GM18907 (cell line): Measurements from ENCODE around the gene CCDC192.
"Not testable (repeated sequence)": the region's sequence is repeated elsewhere in the genome, so short reads cannot be mapped to it uniquely, and the experiment has no call there.

Experiments used
- ATAC-seq: cut with Tn5 transposase; IDR thresholded peaks from one replicate; pipeline ENCODE4 v1.9.1; 2021; ENCODE audit warnings: mild to moderate bottlenecking, moderate library complexity; ENCODE audit not compliant: unreplicated experiment

The CCDC192 gene, protein sequence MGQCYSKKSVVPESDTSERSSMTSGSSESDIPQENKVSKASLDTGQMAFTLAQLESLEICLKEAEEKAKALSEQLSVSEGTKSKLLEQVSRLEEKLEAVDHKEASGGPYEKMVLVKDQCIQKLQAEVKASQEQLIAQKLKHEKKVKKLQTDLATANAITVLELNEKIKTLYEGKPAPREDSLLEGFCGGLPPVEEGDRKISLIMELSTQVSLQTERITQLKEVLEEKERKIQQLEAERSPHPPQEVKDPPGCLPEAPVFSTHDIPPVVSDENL

DNA sequence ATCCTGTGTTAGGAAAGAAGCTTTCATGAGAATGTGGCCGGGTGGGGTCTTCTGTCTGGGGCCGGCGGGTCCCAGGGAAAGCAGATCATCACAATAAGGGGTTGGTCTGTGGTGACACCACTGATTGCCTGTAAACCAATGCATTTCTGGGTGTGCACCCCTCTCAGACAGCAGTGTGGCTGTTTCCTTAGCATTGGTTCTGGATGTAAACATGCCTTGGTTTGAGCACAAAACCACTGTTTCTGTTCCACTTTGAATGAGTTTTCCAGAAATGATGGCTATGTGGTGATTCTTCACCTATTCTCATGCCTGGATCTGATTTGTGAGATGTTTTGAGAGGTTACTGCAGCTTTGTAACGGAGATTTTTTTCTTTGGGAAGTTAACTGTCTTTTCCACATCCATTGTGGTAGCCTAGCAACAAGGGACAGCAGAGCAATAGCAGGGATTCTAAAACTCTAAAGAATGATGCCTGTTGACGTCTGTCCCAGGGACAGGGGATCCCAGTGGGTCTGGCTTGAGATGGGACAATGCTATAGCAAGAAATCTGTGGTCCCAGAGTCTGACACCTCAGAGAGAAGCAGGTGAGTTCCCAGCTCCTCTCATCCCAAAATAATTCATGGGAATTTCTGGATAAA is at the start of gene CCDC192:
TSS of gene CCDC192 (plus strand) at position 466 of the 636 bp plus-strand sequence. CDS start at position 521, 55 bp downstream.
- ATAC-seq, result no peak

DNA sequence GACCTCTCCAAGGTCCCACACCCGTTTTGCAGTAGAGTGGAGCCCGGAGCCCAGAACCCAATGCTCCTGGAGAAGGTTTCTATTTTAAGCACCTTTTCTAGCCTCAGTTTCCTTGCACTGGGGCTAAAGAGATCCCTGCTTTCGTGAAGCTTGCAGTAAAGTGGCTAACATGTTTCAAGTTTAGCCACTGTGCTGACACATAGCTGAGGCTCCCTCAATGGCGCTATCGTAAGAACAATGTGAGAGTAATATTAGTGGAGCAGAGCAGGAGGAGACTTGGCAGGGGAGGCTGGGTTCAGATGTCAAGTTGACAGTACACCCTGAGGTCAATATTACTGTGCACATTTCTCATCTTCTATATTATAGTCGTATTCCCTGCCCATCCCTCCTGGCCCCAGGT is 46.4 kb upstream of the CCDC192 start:
- ATAC-seq, result no peak

DNA sequence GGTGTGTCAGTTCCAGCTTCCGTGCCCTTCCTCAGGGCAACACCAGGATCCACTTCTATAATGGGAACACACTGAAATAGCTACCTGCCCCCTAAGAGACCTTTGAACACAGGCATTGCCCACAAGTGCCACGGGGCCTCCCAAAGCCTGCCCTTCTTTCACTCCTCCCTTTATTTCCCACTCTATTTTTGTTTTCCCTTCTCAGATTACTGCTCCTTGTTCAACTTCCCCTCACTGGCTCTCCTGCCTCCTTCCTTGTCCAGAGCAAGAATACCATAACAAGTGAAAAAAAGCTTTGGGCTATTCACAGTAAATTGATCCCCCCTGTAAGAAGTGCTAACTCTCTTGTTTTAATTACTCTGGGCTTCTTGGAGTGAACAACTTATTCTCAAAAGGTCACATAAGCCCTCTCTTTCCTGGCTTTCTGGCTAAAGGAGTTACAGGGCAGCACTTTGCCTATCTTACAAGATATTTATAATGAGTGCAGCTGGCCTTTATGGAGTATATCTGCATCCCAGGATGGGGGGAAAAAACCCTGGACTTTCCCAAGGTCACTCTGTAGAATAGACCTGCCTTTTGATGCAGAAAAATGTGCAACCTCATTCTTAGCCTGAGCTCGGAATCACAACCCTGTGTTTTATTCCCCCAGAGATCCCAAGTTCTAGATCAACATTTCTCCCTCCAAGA is 43.0 kb upstream of the CCDC192 start:
- ATAC-seq, result no peak

DNA sequence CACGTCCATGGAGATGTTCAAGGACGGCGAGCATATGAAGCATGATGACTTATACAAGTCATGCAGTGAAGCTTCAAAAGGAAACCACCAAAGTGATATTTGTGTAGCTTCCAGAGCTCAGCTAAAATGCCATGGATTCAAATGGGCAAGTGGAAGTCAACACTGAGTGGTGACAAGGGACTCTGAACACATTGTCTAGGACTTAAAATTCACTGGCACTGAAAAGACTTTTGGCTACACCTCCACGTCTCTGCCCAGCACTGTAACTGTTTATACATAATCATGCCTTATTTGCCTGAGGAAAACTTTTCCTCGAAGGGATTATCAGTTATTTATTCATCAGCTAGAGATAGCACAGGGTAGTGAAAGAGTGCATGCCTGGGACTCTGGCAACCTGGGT is 39.1 kb upstream of the CCDC192 start:
- no peak for ATAC-seq

DNA sequence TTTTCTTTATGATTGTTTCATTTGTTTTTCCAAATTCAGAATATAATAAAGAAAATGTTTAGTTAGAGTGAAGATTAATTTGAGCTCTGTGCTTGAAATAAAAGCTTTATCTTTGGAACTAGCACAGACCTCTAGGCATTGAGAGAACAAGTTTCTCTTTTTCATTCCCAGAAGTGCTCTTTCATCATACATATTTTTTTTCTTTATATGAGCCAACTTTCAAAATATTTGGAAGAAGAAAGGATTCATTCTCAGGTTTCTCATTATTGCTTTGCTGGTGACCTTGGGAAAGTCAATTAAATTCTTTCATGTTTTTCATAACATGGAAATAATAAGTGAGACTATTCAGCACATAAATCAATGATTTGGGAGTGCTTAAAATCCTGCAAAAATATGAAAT is 37.5 kb upstream of the CCDC192 start:
- ATAC-seq, result no peak

DNA sequence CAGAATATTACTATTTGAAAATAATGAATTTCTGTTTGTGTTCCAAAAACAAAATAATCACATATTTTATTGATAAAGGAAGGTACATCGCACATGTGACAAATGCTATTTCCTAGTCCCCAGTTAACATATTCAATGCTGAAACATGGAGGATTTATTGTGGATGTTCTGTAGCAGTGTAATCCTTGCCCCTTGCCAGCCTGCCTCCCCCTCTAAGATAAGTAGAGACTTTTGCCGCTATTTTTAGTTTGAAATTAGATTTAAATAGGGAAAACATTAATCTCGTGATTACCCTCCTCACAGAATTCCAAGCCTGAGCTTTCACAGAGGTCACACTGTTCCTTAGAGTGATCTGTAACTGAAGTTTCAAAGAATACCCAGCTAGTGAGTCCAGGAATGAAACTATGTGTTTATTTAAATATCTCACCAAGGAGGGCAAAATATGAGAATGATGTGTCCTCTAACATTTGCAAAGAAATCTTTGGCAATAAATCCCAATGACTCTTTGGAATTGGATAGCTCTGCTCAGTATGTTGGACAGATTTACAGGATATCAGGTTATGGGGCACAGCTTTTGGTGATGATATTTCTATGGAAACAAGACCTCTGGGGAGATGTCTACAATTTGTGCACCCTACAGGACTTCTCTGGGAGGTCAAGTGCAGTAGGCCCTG is 37.0 kb upstream of the CCDC192 start:
- no peak for ATAC-seq

DNA sequence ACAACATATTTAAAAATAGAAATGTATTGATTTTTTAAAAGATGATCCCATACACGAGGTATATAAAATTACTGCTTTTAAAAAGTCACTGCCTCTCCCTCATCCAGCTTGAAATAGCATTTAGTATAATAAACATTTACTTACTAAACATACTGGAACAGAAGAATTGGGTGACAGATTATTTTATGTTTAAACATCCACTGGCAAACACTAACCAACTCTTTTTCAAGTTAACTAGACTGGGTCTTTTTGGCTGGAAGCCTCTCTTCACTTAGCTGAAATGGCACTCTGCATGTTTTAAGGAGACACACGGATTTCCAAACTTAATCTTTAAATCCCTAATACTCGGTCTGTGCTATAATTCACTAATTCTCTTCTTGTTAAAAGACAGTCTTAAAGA is 35.3 kb upstream of the CCDC192 start:
- no peak for ATAC-seq

DNA sequence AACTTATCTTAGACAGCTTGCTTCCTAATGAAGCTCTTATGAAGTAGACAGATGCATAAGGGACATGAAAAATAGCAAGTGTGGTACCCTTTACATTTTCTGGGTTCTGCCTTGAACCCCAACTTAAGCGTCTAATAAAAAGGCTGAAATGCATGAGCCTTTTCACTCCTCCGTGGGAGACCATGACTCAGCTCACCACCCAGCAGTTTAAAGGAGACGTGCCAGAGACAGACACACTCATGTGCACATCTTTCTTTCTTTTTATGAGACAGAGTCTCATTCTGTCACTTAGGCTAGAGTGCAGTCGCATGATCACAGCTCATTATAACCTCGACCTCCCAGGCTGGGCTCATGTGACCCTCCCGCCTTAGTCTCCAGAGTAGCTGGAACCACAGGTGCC is 32.0 kb upstream of the CCDC192 start:
- no peak for ATAC-seq

DNA sequence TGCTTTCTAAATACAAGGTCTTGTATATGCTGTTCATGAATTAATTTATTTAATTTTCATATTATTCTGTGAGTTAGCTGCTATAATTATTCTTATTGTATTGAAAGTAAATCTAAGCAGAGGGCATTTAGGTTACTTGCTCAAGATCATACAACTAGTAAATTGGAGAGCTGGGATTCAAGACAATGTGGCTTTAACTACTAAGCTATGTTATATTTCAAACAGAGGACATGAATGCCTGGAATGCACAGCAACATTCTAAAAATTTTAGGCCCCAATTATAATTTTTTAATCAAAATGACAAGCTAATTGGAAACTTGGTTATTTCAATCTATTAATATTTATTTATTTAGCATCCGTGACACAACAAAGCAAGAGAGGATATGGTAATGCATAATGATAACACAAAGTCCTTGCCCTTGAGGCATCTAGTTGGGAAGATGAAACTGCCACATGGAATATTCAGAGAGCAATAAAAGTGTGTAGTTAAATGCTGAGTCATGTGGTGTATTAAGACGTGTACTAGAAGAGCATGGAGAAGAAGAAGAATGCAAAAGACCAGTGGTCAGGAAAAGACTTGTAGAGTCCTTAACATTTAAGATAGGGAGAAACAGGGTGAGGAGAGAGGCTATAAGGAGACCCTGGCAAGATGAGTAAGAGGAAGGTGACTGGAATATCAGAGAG is 29.9 kb upstream of the CCDC192 start:
- ATAC-seq, result no peak

DNA sequence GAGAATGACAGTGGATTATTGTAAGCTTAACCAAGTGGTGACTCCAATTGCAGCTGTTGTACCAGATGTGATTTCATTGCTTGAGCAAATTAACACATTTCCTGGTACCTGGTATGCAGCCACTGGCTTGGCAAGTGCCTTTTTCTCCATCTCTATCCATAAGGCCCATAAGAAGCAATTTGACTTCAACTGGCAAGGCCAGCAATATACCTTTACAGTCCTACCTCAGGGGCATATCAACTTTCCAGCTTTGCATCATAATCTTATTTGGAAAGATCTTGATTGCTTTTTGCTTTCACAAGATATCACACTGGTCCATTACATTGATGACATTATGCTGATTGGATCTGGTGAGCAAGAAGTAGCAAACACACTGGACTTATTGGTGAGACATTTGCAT is 26.2 kb upstream of the CCDC192 start:
- ATAC-seq, result not testable (repeated sequence)

DNA sequence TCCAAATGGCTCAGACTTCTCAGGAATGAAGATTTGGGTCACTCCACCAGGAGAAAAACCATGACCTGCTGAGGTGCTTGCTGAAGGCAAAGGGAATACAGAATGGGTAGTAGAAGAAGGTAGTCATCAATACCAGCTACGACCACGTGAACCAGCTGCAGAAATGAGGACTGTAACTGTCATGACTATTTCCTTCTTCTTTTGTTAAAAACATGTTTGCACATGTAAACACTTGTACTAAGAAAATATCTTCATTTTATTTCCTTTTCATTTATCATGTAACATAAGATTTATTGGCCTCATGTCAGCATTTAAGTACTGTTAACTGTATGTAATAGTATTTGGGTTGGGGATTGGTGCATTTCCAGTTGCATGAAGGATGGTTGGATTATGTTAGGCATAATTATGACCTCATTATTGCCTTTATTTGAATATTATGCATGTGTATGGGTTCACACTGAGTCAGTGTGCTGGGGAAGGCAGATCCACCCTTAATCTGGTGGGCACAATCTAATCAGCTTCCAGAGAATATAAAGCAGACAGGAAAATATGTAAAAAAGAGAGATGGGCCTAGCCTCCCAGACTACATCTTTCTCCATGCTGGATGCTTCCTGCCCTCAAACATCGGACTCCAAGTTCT is 23.4 kb upstream of the CCDC192 start:
- not testable (repeated sequence) for ATAC-seq

DNA sequence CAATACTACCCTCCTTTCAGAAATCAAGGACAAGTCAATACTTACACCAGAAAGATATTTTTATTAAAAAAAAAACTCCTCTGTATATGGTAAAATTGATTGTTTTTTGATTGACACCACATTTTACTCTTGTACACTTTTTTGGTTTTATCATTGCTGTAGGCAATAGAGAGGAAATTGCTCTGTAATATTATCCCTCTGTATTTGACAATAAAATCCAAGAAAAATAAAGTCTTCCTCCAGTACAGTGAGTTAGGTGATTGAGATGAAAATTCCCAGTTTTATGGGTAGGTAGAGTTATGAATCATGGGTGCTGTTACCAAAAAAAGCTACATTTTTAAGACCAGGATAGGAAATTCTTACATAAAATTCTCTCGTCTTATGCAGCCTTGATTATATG is 22.6 kb upstream of the CCDC192 start:
- ATAC-seq, result no peak

DNA sequence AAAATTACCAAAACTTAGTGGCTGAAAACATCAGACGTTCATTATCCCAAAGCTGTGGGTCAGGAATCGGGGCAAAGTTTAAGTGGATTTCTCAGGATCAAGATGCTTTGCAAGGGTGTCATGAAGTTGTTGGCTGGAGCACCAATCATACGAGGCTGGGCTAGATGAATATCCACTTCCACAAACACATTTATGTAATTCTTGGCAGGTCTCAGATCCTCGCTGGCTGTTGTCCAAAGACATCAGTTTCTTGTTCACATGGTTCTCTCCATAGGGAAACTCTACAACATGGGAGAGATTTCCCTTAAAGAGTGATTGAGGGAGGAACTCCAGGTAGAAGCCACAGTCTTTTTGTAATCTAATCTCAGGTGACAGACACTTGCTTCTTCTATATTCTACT is 20.2 kb upstream of the CCDC192 start:
- ATAC-seq, result no peak

DNA sequence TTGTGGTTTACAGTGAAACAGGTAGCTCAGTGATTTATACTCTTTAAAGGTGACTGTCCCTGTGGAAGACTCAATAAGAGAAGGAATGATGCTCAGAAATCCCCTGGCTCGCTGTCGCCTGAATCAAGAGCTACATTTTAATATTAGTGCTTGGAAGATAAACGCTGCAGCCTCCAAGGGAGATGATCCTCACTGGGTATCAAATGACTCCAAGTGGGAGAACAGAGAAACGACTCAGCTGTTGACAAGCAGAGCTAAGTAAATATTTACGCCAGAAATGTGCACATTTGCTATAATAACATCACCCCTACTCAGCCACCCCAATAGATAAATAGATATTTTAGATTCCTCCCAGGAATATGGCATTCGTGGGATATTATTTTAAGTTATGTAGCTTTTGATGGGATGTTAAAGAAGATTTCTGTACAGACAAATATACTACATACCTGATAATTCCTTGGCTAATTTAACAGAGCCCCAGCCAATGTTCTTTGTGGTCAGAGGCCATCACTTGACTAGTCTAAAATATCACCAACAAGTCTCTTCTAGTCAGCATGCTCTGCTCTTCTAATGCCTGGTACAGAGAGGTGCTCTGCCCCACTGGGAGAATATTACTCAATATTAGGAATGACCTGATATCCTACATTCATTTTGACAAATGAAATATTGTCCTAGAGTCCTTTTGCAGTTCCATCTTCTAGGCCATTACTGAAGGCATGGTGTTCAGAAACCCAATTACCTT is 18.3 kb upstream of the CCDC192 start:
- no peak for ATAC-seq

DNA sequence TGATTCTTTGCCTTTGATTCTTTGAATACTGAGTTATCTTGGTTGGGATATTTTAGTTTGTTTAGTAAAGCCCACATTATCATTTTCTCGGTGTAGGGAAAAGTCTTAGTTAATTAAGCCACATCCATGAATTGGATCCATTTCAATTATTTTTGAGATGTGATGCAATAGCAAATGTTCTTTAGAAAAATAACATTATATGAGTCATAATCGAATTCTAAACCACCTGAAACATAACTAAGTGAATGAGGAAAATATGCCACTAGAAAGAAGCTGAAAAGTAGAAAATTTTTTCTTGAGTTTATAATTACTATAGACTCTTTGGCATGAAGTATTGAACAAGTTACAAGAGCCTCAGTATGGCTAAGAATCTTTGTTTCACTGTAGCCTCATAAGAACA is 17.5 kb upstream of the CCDC192 start:
- no peak for ATAC-seq

DNA sequence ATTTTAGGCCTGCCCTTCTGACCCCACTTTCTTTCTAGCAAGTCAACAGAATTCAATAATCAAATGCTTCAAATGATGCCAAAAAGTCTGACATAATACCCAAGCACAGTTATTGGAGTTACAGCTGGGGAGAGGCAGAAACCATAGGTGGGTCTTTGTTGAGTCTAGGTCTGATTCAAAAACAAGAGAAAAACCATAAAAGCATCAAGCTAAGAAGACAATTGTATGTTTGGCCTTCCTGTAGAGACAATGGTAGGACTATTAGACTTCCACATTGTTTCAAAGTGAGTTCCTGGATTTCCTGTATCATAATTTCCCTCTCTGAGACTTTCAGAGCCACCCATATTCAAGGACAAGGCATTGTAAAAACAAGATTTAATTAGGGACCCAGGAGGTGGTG is 16.8 kb upstream of the CCDC192 start:
- ATAC-seq, result no peak

DNA sequence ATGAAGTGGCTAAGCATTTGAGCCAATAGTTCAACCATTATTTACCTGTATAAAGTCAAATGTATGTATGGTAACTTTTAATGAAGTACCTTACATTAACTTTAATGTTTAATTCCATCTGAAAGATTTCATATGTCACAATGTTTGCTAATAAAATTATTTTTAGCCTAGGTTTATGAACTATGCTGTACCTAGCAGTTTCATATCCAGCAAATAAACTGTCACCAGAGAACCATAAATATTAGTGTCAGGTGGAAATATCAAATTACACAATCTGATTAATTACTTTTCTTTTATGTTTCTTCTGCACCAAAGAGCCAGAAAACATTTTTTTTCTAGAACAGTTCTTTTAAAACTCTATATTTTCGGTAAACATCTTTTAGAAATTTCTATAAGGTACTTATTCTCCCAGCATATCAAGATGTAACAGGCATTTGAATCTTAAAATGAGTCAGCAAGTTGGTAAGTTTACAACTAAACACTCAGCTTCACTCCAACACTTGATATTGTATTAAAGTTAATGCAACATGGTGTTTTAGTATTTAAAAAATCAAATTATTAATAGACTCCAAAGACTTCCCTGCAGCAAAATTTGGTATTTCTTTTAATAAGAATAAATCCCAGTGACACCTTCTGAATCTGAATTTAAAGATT is 8.5 kb upstream of the CCDC192 start:
- no peak for ATAC-seq

DNA sequence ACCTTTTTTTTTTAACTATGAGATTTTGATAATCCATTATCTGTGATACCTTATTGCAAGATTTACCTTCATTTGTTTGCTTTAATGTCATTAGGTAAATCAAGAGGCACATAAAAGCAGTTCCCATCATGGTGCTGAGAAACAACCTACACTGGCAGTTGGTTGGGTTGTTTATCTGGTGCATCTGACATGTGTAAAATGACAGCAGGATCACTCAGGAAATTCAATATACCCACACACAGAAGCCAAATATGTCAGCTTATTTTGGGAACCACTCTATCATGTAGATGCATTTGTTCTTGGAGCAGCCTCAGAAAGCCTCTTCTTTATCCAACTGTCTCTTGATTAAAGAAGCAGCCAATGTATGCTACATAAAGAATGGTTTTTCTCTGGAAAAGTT is 7.8 kb upstream of the CCDC192 start:
- no peak for ATAC-seq

DNA sequence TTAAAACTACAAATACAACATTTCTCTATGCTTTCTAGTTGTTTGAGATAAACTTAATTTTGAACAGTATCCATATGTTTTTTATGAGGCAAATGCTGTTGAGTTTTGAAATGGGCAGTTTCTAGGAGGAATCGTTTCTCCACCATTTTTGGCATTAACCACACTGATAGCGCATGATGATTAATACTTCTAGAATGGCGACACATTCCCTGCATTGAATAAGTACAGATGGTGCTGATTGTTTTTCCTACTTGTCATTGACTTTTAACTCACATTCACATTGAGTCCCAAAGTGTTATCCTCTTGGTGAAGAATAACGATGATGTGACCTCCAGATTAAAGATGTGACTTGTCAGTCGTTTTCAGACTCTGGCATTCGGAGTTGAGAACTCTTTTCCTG is 6.5 kb upstream of the CCDC192 start:
- no peak for ATAC-seq
